Cardiac ventricle fibroblast (primary cell): ENCODE data around the gene TDG. TPM values are rescaled to one million over a fixed set of nuclear protein-coding genes. Genes with fewer than 3 reads are reported as not detected.

Experiments
- total RNA-seq: library from RNA; depleted of rRNA; stranded (reverse); fragments of >200 nt; gene quantifications from 2 replicates; pipeline ENCODE4 v1.2.3, GENCODE V29; 2015

TDG gene
- 8.1 and 10.4 TPM in 2 replicates for total RNA-seq

DNA sequence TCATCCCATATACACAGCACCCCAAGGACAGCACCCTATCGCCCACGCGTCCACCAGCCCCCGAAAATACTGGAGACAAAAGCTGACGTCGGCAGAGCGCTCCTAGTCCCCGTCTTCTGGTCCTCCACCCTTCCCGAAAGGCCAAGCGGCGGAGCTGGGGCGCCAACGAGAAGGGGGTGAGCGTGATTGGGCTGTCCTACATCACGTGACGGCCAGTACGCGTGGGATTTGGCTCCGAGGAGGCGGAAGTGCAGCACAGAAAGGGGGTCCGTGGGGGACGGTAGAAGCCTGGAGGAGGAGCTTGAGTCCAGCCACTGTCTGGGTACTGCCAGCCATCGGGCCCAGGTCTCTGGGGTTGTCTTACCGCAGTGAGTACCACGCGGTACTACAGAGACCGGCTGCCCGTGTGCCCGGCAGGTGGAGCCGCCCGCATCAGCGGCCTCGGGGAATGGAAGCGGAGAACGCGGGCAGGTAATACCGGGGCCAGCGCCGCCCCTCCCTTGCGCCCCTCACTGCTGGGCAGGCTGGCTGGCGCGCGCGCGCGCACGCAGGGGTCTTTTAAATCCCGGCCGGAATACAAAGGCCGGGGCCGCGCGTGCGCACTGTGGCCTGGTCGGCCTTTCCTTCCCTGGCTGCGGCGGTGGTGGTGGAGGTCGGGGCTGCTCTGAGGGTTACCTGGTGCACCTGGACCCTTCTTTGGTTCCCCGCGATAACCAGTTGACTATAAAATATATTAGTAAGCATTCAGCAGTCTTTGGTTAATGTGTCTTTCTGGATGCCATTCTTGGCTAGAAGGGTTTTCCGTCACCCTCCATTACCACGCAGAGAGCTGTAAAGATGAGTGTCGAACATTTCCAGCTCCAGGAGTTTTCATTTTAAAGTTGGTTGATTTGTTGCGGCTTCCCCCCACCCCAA, at the start of gene TDG:
TSS of gene TDG (plus strand) at position 283 of the 915 bp plus-strand sequence. CDS start at position 449, 166 bp downstream.

DNA sequence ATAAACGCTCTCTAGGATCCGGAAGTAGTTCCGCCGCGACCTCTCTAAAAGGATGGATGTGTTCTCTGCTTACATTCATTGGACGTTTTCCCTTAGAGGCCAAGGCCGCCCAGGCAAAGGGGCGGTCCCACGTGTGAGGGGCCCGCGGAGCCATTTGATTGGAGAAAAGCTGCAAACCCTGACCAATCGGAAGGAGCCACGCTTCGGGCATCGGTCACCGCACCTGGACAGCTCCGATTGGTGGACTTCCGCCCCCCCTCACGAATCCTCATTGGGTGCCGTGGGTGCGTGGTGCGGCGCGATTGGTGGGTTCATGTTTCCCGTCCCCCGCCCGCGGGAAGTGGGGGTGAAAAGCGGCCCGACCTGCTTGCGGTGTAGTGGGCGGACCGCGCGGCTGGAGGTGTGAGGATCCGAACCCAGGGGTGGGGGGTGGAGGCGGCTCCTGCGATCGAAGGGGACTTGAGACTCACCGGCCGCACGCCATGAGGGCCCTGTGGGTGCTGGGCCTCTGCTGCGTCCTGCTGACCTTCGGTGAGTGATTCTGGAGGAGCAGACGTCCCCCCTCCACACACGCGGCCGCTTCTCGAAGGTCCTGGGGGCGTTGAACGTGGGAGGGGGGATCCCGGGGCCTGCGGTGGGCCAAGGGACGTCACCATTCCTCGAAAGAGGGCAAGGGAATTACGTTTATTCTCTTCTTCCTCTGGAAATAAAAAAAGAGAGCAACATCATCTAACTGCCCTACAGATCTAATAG, 35.5 kb upstream of the TDG start, which contains the start of gene HSP90B1:
TSS of gene HSP90B1 (plus strand) at position 377 of the 753 bp plus-strand sequence. CDS start at position 483, 106 bp downstream.

Other genes starting within 250 kb of the TDG start
- 4.6 and 9.2 TPM in 2 replicates for gene NT5DC3, start 124.6 kb upstream of the TDG start, total RNA-seq
- gene HSP90B1, start 35.5 kb upstream of the TDG start, total RNA-seq = 659 and 745 TPM in 2 replicates
- gene GLT8D2, start 84.3 kb downstream of the TDG start, total RNA-seq = 71.8 and 79.5 TPM in 2 replicates
- 14.3 and 20.8 TPM in 2 replicates for gene HCFC2, start 98.7 kb downstream of the TDG start, total RNA-seq
- 43.9 and 66.0 TPM in 2 replicates for gene NFYB, start 172.3 kb downstream of the TDG start, total RNA-seq
- 478 and 515 TPM in 2 replicates for gene TXNRD1, start 249.9 kb downstream of the TDG start, total RNA-seq